ENCODE measurements around the gene UBXN6.
A peak's percentile ranks its signal among the peaks of the same experiment; 100 is the strongest.

UBXN6 gene

DNA sequence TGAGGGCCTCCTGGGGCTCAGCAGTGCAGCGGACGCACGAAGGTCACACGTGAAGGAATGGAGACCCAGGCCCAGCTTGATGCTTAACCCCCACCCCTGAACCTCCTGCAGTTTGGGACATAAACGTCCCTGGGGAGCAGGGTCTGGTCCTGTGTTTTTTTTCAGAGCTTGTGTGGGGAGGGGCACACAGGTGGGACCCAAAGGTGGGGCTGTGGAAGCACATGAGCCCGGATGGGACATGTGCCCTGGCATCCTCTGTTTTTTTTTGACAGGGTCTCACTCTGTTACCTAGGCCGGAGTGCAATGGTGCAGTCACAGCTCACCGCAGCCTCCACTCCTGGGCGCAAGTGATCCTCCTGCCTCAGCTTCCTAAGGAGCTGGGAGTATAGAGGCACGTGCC is 20.5 kb downstream of the UBXN6 start:
- peaks cover 0 to 11% (median 9%) of the 10 kb centered on the region in 4 experiments for H3K4me1 ChIP-seq (ENCODE audit: control extremely low read depth in 1 of 4, control insufficient read depth in 4 of 4, insufficient read depth in 4 of 4, low read length in 3 of 4)
- WGBS (ENCODE audit: insufficient coverage), result 98% methylated on average over 10 of the region's 10 CpGs
- no peaks in the 10 kb centered on the region for H3K27me3 ChIP-seq (replicated peaks in 2 of 5; ENCODE audit: control insufficient read depth in 4 of 5, insufficient read depth in 5 of 5, low read length in 4 of 5)
- no peak overlapping the region for H3K4me3 ChIP-seq (ENCODE audit: control insufficient read depth in 1 of 7, extremely low read depth in 1 of 7, insufficient read depth in 4 of 7, low read depth in 2 of 7, low read length in 6 of 7)
- no peaks in the 10 kb centered on the region for H3K9me3 ChIP-seq (ENCODE audit: control extremely low read depth in 1 of 5, control insufficient read depth in 4 of 5, insufficient read depth in 2 of 5, low read depth in 1 of 5, low read length in 4 of 5)
- ChIA-PET POLR2A (no interaction called here), CTCF (interaction anchor here (0.5 to 0.6 kb wide), 2 partner anchors 50 to 221 kb away, joined by 3 read pairs; no protein-coding TSS in a partner anchor)
- no peak for DNase-seq
- H3K27ac ChIP-seq (ENCODE audit: insufficient read depth in 1 of 2, low read depth in 1 of 2, low read length in 2 of 2, poor library complexity in 1 of 2, severe bottlenecking in 2 of 2), result no peak overlapping the region
- peaks cover 5 to 76% (median 38%) of the 10 kb centered on the region in 4 experiments for H3K36me3 ChIP-seq (ENCODE audit: control insufficient read depth in 4 of 4, insufficient read depth in 4 of 4, low read length in 3 of 4)

DNA sequence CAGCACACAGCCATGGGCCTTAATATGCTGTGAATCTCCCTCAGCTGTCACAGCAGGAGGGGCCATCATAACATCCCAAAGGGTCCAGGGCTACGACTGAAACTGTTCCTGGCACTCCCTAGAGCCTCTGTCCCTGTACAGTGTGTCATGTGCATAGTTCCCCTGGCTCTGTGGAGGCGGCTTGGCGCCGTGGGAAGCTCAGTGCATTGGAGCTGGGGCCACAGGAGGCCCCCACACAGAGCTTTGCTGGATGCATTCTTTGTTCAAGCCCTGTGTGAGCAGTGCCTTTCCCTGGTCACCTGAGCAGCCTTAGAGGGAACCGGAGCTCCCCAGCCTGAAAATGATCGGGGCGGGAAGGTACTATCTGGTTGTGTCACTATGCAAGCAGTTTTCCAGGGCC is 21.4 kb downstream of the UBXN6 start:
- H3K27me3 ChIP-seq (replicated peaks in 2 of 5; ENCODE audit: control insufficient read depth in 4 of 5, insufficient read depth in 5 of 5, low read length in 4 of 5), result no peaks in the 10 kb centered on the region
- H3K4me3 ChIP-seq (ENCODE audit: control insufficient read depth in 1 of 7, extremely low read depth in 1 of 7, insufficient read depth in 4 of 7, low read depth in 2 of 7, low read length in 6 of 7), result no peak overlapping the region
- H3K36me3 ChIP-seq (ENCODE audit: control insufficient read depth in 4 of 4, insufficient read depth in 4 of 4, low read length in 3 of 4), result peaks cover 5 to 80% (median 37%) of the 10 kb centered on the region in 4 experiments
- H3K27ac ChIP-seq (ENCODE audit: insufficient read depth in 1 of 2, low read depth in 1 of 2, low read length in 2 of 2, poor library complexity in 1 of 2, severe bottlenecking in 2 of 2), result no peak overlapping the region
- WGBS (ENCODE audit: insufficient coverage), result 98% methylated on average over 7 of the region's 7 CpGs
- H3K4me1 ChIP-seq (ENCODE audit: control extremely low read depth in 1 of 4, control insufficient read depth in 4 of 4, insufficient read depth in 4 of 4, low read length in 3 of 4), result peaks cover 0 to 18% (median 16%) of the 10 kb centered on the region in 4 experiments
- ChIA-PET CTCF (interaction anchor here (1.4 kb wide), 1 partner anchor 35 kb away, joined by 3 read pairs; no protein-coding TSS in a partner anchor), POLR2A (interaction anchor here (0.6 kb wide), 1 partner anchor 194 kb away, joined by 4 read pairs; no protein-coding TSS in a partner anchor)
- H3K9me3 ChIP-seq (ENCODE audit: control extremely low read depth in 1 of 5, control insufficient read depth in 4 of 5, insufficient read depth in 2 of 5, low read depth in 1 of 5, low read length in 4 of 5), result no peaks in the 10 kb centered on the region
- no peak for DNase-seq

DNA sequence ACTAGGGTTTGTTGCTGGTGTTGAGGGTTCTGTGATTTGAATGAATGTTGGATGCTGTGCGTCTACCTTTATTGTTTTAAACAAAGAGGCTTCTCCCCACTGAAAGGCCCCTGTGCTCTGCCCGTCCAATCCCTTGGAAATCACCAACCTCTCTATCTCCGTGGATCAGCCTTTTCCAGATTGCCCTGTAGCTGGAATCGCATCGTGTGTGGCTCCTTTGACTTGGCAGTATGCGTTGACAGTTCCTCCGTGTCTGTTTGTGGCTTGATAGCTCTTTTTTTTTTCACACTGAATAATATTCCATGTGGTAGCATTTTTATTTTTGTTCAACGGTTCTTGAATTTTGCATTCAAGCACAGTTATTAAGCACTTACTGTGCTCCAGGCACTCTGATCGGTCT is 23.2 kb downstream of the UBXN6 start:
- Histone ChIP-seq H3K36me3 (ENCODE audit: control insufficient read depth in 4 of 4, insufficient read depth in 4 of 4, low read length in 3 of 4) (peaks cover 5 to 81% (median 35%) of the 10 kb centered on the region in 4 experiments), H3K4me1 (ENCODE audit: control extremely low read depth in 1 of 4, control insufficient read depth in 4 of 4, insufficient read depth in 4 of 4, low read length in 3 of 4) (peaks cover 0 to 33% (median 27%) of the 10 kb centered on the region in 4 experiments), H3K27ac (ENCODE audit: insufficient read depth in 1 of 2, low read depth in 1 of 2, low read length in 2 of 2, poor library complexity in 1 of 2, severe bottlenecking in 2 of 2) (no peak overlapping the region), H3K27me3 (replicated peaks in 2 of 5; ENCODE audit: control insufficient read depth in 4 of 5, insufficient read depth in 5 of 5, low read length in 4 of 5) (no peaks in the 10 kb centered on the region), H3K4me3 (ENCODE audit: control insufficient read depth in 1 of 7, extremely low read depth in 1 of 7, insufficient read depth in 4 of 7, low read depth in 2 of 7, low read length in 6 of 7) (no peak overlapping the region), H3K9me3 (ENCODE audit: control extremely low read depth in 1 of 5, control insufficient read depth in 4 of 5, insufficient read depth in 2 of 5, low read depth in 1 of 5, low read length in 4 of 5) (no peaks in the 10 kb centered on the region)
- POLR2A ChIA-PET, result no interaction called here
- CTCF ChIA-PET, result no interaction called here
- DNase-seq, result no peak
- WGBS (ENCODE audit: insufficient coverage), result 96% methylated on average over 9 of the region's 9 CpGs

DNA sequence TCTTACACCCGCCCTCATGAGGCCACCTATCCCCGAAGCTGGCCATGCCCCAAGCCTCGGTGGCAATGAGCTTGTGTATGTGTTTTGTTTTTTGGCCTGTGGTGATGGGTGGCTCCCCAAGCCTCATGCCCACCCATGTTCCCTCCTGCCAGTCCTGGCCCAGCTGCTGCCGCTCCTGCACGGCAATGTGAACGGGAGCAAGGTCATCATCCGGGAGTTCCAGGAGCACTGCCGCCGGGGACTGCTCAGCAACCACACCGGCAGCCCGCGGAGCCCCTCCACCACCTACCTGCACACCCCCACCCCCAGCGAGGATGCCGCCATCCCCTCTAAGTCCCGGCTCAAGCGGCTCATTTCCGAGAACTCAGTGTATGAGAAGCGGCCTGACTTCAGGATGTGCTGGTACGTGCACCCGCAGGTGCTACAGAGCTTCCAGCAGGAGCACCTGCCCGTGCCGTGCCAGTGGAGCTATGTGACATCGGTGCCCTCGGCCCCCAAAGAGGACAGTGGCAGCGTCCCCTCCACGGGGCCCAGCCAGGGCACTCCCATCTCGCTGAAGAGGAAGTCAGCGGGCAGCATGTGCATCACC is 24.6 kb downstream of the UBXN6 start:
- ChIA-PET POLR2A (no interaction called here), CTCF (interaction anchor here (0.6 kb wide), 1 partner anchor 51 kb away, joined by 3 read pairs; no protein-coding TSS in a partner anchor)
- WGBS (ENCODE audit: insufficient coverage), result 94% methylated on average over 14 of the region's 28 CpGs
- Histone ChIP-seq H3K4me3 (ENCODE audit: control insufficient read depth in 1 of 7, extremely low read depth in 1 of 7, insufficient read depth in 4 of 7, low read depth in 2 of 7, low read length in 6 of 7) (no peak overlapping the region), H3K4me1 (ENCODE audit: control extremely low read depth in 1 of 4, control insufficient read depth in 4 of 4, insufficient read depth in 4 of 4, low read length in 3 of 4) (peaks cover 0 to 33% (median 27%) of the 10 kb centered on the region in 4 experiments), H3K36me3 (ENCODE audit: control insufficient read depth in 4 of 4, insufficient read depth in 4 of 4, low read length in 3 of 4) (peaks cover 7 to 86% (median 38%) of the 10 kb centered on the region in 4 experiments), H3K27ac (ENCODE audit: insufficient read depth in 1 of 2, low read depth in 1 of 2, low read length in 2 of 2, poor library complexity in 1 of 2, severe bottlenecking in 2 of 2) (no peak overlapping the region), H3K9me3 (ENCODE audit: control extremely low read depth in 1 of 5, control insufficient read depth in 4 of 5, insufficient read depth in 2 of 5, low read depth in 1 of 5, low read length in 4 of 5) (no peaks in the 10 kb centered on the region), H3K27me3 (replicated peaks in 2 of 5; ENCODE audit: control insufficient read depth in 4 of 5, insufficient read depth in 5 of 5, low read length in 4 of 5) (no peaks in the 10 kb centered on the region)
- DNase-seq, result no peak

DNA sequence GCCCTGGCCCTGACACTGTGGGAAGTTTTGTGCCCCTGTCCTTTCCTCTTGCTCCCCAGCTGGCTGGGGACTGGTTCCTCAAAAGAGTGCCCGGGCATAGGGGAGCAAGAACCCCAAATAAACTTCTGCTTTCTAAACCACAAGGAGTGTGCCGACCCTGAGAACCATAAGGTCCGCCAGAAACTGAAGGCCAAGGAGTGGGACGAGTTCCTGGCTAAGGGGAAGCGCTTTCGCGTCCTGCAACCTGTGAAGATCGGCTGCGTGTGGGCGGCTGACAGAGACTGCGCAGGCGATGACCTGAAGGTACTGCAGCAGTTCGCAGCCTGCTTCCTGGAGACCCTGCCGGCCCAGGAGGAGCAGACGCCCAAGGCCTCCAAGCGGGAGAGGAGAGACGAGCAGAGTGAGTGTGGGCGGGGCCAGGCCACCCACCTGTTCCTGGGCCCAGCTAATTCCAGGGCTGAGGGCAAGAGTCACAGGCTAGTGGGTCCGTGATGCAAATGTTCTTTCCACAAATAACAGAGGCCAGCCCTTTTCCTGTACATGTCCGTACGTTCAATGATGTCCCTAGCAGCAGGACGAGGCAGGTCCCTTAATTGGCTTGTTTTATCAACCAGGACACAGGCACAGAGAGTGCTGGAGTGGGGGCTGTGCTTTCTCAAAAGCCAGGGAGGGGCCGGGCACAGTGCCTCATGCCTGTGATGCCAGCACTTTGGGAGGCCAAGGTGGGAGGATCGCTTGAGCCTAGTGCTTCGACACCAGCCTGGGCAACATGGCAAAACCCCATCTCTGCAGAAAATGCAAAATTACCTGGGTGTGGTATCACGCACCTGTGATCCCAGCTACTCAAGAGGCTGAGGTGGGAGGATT is 25.6 kb downstream of the UBXN6 start:
- Histone ChIP-seq H3K36me3 (ENCODE audit: control insufficient read depth in 4 of 4, insufficient read depth in 4 of 4, low read length in 3 of 4) (peaks cover 7 to 80% (median 37%) of the 10 kb centered on the region in 4 experiments), H3K9me3 (ENCODE audit: control extremely low read depth in 1 of 5, control insufficient read depth in 4 of 5, insufficient read depth in 2 of 5, low read depth in 1 of 5, low read length in 4 of 5) (no peaks in the 10 kb centered on the region), H3K4me3 (ENCODE audit: control insufficient read depth in 1 of 7, extremely low read depth in 1 of 7, insufficient read depth in 4 of 7, low read depth in 2 of 7, low read length in 6 of 7) (peak overlapping the region in 3 of 7 experiments; percentile 12 to 48 (median 12)), H3K27me3 (replicated peaks in 2 of 5; ENCODE audit: control insufficient read depth in 4 of 5, insufficient read depth in 5 of 5, low read length in 4 of 5) (no peaks in the 10 kb centered on the region), H3K4me1 (ENCODE audit: control extremely low read depth in 1 of 4, control insufficient read depth in 4 of 4, insufficient read depth in 4 of 4, low read length in 3 of 4) (peaks cover 0 to 33% (median 27%) of the 10 kb centered on the region in 4 experiments), H3K27ac (ENCODE audit: insufficient read depth in 1 of 2, low read depth in 1 of 2, low read length in 2 of 2, poor library complexity in 1 of 2, severe bottlenecking in 2 of 2) (peak overlapping the region; percentile 47 to 60)
- peak; percentile 70 to 89 (median 87) for DNase-seq
- ChIA-PET CTCF (interaction anchor here (1.3 to 1.6 kb wide), 2 partner anchors 21 to 31 kb away, joined by 4 read pairs; partner anchors contain the start of gene SH3GL1), POLR2A (no interaction called here)
- WGBS (ENCODE audit: insufficient coverage), result 31% methylated on average over 20 of the region's 26 CpGs

DNA sequence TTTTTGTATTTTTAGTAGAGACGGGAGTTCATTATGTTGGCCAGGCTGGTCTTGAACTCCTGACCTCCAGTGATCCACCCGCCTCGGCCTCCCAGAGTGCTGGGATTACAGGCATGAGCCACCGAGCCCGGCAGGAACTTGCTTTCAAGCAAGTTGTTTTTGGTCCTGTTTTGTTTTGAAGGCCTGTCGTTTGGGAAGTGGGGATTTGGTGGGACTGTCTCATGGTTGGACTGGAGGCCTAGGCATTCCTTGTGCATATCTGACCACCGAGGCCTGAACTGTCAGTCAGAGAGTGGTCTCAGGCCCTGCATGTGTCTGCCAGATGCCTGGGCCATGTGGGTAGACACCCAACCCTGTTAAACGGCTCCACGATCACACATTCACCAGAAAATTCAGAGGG is 26.3 kb downstream of the UBXN6 start:
- POLR2A ChIA-PET, result no interaction called here
- Histone ChIP-seq H3K4me3 (ENCODE audit: control insufficient read depth in 1 of 7, extremely low read depth in 1 of 7, insufficient read depth in 4 of 7, low read depth in 2 of 7, low read length in 6 of 7) (peak overlapping the region in 2 of 7 experiments; percentile 12 to 48), H3K27me3 (replicated peaks in 2 of 5; ENCODE audit: control insufficient read depth in 4 of 5, insufficient read depth in 5 of 5, low read length in 4 of 5) (no peaks in the 10 kb centered on the region), H3K36me3 (ENCODE audit: control insufficient read depth in 4 of 4, insufficient read depth in 4 of 4, low read length in 3 of 4) (peaks cover 9 to 72% (median 33%) of the 10 kb centered on the region in 4 experiments), H3K27ac (ENCODE audit: insufficient read depth in 1 of 2, low read depth in 1 of 2, low read length in 2 of 2, poor library complexity in 1 of 2, severe bottlenecking in 2 of 2) (peak overlapping the region; percentile 47 to 60), H3K9me3 (ENCODE audit: control extremely low read depth in 1 of 5, control insufficient read depth in 4 of 5, insufficient read depth in 2 of 5, low read depth in 1 of 5, low read length in 4 of 5) (no peaks in the 10 kb centered on the region), H3K4me1 (ENCODE audit: control extremely low read depth in 1 of 4, control insufficient read depth in 4 of 4, insufficient read depth in 4 of 4, low read length in 3 of 4) (peaks cover 0 to 33% (median 27%) of the 10 kb centered on the region in 4 experiments)
- no peak for DNase-seq
- CTCF ChIA-PET, result interaction anchor here (1.3 to 1.6 kb wide), 2 partner anchors 22 to 31 kb away, joined by 4 read pairs; partner anchors contain the start of gene SH3GL1
- WGBS (ENCODE audit: insufficient coverage), result 77% methylated on average over 8 of the region's 9 CpGs
